Subcutaneous adipose tissue (tissue), 4 donors: ENCODE results near the gene FMNL3. TPM values are rescaled to one million over a fixed set of nuclear protein-coding genes. Genes with fewer than 3 reads are reported as not detected.

ENCODE experiments used
- total RNA-seq, 4 donors: library from RNA; depleted of rRNA; stranded (reverse); fragments of >200 nt; gene quantifications; one replicate each; pipeline ENCODE4 v1.1.0, GENCODE V29; 2016
- TF ChIP-seq, protein P1 (sequence below): fragments of 450-650 bp; IDR thresholded peaks from one replicate; pipeline ENCODE4 v1.5.1; 2016; ENCODE audit warnings: low read depth, mild to moderate bottlenecking, control low read depth, antibody characterized with exemption, moderate library complexity

FMNL3 gene
- total RNA-seq, 4 donors from 2014 or later = 8.2 to 19.6 (median 14.0) TPM

DNA sequence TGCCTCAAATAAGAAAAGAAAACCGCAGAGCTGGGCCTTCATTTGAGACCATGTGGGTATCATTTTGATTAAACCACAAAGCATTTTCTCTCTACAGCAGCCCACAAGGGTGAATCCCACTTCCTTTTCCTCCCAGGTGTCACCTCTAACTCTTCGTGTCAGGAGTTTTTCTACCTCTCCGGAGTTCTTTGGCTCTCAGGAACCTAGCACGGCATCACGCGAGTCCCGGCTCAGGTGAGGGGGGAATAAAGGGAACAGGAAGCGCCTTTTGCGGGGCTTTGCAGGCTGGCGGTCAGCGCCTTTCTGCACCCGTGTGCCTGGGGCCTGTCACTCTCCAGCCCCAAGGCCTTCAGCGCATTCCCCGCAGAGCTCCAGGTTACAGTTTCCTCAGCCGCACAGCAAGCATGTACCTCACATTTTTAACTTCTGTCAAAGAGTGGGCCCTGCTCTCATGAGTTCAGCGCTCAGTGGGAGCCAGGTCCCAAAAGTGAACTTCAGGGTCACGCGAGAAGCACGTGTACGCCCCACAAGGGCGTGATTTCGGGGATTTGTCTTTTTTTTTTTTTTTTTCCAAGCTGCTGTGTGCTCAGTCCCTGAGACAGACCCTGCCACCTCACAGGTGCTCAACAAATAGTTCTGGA is 84.6 kb downstream of the FMNL3 start:
- TF ChIP-seq, protein P1, sequence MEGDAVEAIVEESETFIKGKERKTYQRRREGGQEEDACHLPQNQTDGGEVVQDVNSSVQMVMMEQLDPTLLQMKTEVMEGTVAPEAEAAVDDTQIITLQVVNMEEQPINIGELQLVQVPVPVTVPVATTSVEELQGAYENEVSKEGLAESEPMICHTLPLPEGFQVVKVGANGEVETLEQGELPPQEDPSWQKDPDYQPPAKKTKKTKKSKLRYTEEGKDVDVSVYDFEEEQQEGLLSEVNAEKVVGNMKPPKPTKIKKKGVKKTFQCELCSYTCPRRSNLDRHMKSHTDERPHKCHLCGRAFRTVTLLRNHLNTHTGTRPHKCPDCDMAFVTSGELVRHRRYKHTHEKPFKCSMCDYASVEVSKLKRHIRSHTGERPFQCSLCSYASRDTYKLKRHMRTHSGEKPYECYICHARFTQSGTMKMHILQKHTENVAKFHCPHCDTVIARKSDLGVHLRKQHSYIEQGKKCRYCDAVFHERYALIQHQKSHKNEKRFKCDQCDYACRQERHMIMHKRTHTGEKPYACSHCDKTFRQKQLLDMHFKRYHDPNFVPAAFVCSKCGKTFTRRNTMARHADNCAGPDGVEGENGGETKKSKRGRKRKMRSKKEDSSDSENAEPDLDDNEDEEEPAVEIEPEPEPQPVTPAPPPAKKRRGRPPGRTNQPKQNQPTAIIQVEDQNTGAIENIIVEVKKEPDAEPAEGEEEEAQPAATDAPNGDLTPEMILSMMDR = no peak

DNA sequence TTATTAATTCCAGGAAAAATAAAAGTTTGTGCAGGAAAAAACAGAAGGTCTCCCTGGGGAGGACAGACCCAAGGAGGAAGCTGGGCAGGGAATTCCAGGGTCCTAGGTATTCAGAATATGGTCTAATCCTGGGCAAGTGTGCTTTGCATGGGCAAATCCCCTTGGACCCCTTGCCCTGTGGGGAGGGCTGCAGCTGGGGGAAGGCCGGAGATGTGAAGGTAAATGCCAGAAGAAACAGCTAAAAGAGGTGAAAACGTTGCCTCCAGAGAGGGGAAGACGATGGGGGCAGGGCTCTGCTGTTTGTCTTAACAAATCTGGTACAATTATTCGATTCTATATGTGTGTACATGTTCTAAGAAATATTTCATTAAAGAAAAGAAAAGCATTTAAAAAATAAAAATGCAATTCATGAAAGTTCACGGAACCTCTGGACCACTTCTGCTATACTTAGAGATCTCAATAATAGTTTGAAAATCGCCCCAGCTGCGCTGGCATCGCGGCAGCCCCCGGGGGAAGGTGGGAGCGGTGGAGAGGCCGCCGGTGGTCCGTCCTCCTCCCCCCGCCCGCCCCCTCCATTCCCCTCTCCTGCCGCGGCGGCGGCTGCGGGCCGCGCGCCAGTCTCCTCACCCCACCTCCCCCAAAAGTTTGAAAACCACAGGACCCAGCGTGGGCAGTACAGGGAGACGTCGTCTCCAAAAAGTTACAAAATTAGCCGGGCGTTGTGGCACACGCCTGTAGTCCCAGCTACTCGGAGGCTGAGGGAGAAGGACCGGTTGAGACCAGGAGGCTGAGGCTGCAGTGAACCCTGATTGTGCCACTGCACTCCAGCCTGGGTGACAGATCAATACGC is 85.3 kb downstream of the FMNL3 start:
- TF ChIP-seq, protein P1 = no peak

DNA sequence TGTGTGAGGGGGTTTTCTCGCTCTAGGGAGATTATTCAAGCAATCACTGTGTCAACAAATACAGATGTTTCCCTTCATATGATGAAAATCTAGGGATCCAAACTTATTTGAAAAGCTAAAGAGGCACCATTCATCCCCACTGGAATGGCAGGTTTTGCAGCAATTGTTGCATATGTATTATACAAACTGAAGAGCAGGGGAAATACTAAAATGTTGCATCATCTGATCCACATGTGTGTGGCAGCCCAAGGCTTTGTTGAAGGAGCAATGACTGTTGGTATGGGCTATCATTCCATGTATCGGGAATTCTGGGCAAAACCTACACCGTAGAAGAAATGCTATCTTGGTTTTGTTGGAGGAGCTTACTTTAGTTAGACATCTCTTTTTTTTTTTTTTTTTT is 87.9 kb downstream of the FMNL3 start:
- TF ChIP-seq, protein P1 = no peak

DNA sequence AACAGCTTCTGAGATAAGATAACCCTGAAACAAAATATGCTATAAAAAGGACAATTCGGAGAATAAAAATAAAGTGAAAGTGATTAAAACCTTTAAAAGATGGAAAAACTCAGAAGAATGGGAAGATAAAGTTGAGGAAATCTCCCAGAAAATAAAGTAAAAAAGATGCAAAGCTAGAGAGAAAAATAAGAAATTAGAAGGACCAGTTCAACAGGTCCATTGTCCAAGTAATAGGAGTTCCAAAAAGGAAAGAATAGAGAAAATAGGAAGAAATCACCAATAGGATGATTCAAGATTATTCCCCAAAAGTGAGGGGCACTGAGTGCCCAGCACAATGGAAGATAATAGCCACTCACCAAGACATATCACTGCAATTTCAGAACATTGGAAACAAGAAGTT is 88.6 kb downstream of the FMNL3 start:
- TF ChIP-seq, protein P1 = no peak

DNA sequence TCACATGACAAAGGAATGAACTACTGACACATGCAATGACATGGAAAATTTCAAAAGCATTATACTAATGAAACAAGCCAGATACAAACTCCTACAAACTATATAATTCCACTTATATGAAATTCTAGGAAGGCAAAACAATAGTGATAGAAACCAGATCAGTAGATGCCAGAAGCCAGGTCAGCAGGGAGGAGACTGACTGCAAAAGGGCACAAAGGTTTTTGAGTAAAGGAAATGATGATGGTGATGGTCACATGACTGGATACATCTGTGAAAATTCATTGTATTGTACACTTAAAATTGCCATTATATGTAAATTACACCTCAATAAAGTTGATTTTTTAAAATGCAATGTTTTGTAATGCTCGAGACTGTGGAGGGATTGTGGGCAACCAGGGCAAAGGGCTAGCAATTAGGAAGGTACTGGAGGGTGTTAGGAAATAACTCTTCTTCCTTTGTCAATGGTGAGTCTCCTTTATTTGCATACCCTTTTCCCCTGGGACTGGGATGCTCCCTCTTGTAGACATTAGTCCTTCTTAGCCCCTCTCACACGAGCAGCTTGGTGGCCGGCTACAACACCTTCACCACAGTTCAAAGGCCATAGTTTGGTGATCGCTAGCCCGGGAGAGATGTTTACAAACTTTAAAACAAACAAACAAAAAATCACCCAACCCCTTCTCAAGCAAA is 90.5 kb downstream of the FMNL3 start:
- TF ChIP-seq, protein P1 = no peak

DNA sequence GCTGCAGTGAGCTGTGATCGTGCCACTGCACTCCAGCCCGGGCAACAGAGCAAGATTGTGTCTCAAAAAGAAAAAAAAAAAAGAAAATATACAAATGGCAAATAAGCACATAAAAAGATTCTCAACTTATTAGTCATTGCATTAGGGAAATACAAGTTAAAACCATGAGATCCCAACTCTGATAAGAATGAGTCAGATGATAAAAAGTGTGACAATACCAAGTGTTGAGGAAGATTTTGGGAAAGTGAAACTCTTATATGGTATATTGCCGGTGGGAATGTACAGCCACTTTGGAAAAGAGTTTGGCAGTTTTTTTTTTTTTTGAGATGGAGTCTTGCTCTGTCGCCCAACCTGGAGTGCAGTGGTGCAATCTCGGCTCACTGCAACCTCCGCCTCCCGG is 91.5 kb downstream of the FMNL3 start:
- TF ChIP-seq, protein P1 = no peak

DNA sequence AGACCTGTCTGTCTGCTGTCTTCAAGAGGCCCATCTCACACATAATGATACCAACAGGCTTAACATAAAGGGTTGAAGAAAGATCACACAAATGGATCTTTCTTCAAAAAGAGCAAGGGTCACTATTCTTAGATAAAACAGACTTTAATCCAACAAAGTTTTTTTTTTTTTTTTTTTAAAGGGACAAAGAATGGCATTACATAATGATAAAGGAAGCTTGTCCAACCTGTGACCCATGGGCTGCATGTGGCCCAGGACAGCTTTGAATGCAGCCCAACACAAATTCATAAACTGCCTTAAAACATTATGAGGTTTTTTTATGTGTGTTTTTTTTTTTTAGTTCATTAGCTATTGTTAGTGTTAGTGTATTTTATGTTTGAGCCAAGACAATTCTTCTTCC is 95.0 kb downstream of the FMNL3 start:
- TF ChIP-seq, protein P1 = no peak
